Mesothelial cell of epicardium (in vitro differentiated cells): ENCODE measurements around the gene KLHL9. TPM values are rescaled to one million over a fixed set of nuclear protein-coding genes. Genes with fewer than 3 reads are reported as not detected.
A peak's percentile ranks its signal among the peaks of the same experiment; 100 is the strongest.
"Not testable (repeated sequence)": the region's sequence is repeated elsewhere in the genome, so short reads cannot be mapped to it uniquely, and the experiment has no call there.

Source experiments
- DNase-seq, 2 experiments: peaks; one replicate each; pipeline ENCODE4 v3.0.0; 2021; ENCODE audit warnings: low spot score in 2 of 2; ENCODE audit not compliant: unreplicated experiment in 2 of 2
- H3K27ac Mint-ChIP-seq: 2 replicates; pipeline ENCODE4 v1.8.0; 2021; ENCODE audit warnings: mixed read lengths
- H3K27me3 Mint-ChIP-seq: 2 replicates; pipeline ENCODE4 v1.8.0; 2021; ENCODE audit warnings: low read depth, mixed read lengths
- H3K36me3 Mint-ChIP-seq: 2 replicates; pipeline ENCODE4 v1.8.0; 2021; ENCODE audit warnings: mixed read lengths
- H3K4me1 Mint-ChIP-seq: 2 replicates; pipeline ENCODE4 v1.8.0; 2021; ENCODE audit warnings: mixed read lengths
- H3K4me3 Mint-ChIP-seq: 2 replicates; pipeline ENCODE4 v1.8.0; 2021; ENCODE audit warnings: mild to moderate bottlenecking, moderate library complexity, mixed read lengths
- H3K9me3 Mint-ChIP-seq: 2 replicates; pipeline ENCODE4 v1.8.0; 2021; ENCODE audit warnings: mixed read lengths
- total RNA-seq: library from RNA; stranded (reverse); gene quantifications from 3 replicates; pipeline ENCODE4 v1.2.1, GENCODE V29; 2021
- TF ChIP-seq, protein P1 (sequence below): fragments of 200-600 bp; sonication (generic); IDR thresholded peaks from one replicate; pipeline ENCODE4 v1.5.0; 2021; ENCODE audit warnings: antibody characterized with exemption; ENCODE audit not compliant: unreplicated experiment

KLHL9 gene, protein sequence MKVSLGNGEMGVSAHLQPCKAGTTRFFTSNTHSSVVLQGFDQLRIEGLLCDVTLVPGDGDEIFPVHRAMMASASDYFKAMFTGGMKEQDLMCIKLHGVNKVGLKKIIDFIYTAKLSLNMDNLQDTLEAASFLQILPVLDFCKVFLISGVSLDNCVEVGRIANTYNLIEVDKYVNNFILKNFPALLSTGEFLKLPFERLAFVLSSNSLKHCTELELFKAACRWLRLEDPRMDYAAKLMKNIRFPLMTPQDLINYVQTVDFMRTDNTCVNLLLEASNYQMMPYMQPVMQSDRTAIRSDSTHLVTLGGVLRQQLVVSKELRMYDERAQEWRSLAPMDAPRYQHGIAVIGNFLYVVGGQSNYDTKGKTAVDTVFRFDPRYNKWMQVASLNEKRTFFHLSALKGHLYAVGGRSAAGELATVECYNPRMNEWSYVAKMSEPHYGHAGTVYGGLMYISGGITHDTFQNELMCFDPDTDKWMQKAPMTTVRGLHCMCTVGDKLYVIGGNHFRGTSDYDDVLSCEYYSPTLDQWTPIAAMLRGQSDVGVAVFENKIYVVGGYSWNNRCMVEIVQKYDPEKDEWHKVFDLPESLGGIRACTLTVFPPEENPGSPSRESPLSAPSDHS
- 36.7 to 37.5 TPM (median 36.9 TPM) in 3 replicates for total RNA-seq

GRCh38 chr9:21334701-21335632, at the start of gene KLHL9:
Gene KLHL9 (minus strand): TSS chr9:21335404. CDS start chr9:21334859, 545 bp downstream.
- Mint-ChIP-seq H3K27me3 (peaks cover 2% of the 10 kb centered on the region), H3K36me3 (peaks cover 7% of the 10 kb centered on the region), H3K4me1 (peaks cover 50% of the 10 kb centered on the region)

DNA sequence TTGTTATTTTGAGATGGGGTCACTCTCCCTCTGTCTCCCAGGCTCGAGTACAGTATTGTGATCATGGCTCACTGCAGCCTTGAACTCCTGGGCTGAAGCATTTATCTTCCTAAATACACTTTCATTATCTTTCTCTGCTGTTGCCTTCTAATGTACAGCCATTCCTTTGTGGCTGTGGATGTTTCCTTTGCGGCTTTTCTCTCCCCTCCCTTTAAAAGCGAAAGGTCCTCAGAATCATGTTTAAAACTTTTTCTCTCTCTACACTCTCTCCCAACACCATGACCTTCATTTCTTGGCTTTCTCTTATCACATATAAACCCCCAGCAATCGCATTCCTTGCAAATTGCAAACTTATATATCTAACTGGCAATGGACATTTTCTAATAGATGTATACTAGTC, 48.4 kb upstream of the KLHL9 start:
- DNase-seq, result no peak
- Mint-ChIP-seq H3K36me3 (no peaks in the 10 kb centered on the region), H3K27ac (no peak overlapping the region), H3K4me1 (peaks cover 4% of the 10 kb centered on the region), H3K9me3 (peaks cover 6% of the 10 kb centered on the region), H3K27me3 (peaks cover 2% of the 10 kb centered on the region), H3K4me3 (no peak overlapping the region)
- TF ChIP-seq, protein P1, sequence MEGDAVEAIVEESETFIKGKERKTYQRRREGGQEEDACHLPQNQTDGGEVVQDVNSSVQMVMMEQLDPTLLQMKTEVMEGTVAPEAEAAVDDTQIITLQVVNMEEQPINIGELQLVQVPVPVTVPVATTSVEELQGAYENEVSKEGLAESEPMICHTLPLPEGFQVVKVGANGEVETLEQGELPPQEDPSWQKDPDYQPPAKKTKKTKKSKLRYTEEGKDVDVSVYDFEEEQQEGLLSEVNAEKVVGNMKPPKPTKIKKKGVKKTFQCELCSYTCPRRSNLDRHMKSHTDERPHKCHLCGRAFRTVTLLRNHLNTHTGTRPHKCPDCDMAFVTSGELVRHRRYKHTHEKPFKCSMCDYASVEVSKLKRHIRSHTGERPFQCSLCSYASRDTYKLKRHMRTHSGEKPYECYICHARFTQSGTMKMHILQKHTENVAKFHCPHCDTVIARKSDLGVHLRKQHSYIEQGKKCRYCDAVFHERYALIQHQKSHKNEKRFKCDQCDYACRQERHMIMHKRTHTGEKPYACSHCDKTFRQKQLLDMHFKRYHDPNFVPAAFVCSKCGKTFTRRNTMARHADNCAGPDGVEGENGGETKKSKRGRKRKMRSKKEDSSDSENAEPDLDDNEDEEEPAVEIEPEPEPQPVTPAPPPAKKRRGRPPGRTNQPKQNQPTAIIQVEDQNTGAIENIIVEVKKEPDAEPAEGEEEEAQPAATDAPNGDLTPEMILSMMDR, result no peak

More at GRCh38 chr9:21334701-21335632, at the start of gene KLHL9:
- Mint-ChIP-seq H3K27ac (peak within 1 kb of the TSS; percentile 97), H3K4me3 (peak within 1 kb of the TSS; percentile 88), H3K9me3 (no peaks in the 10 kb centered on the region)
- peak; percentile 86 to 91 for DNase-seq
- TF ChIP-seq, protein P1, result no peak

- Mint-ChIP-seq H3K36me3 (no peaks in the 10 kb centered on the region), H3K4me3 (no peak overlapping the region), H3K27me3 (peaks cover 2% of the 10 kb centered on the region), H3K4me1 (peaks cover 4% of the 10 kb centered on the region), H3K27ac (peak overlapping the region; percentile 39), H3K9me3 (peaks cover 9% of the 10 kb centered on the region)
- TF ChIP-seq, protein P1, result no peak
- DNase-seq, result no peak
These were observed 46.5 kb upstream of the KLHL9 start for GRCh38 chr9:21381448-21382339.

GRCh38 chr9:21371467-21371866, 36.3 kb upstream of the KLHL9 start:
- not testable (repeated sequence) for H3K36me3 Mint-ChIP-seq, H3K27me3 Mint-ChIP-seq, H3K4me1 Mint-ChIP-seq, DNase-seq, H3K4me3 Mint-ChIP-seq, H3K9me3 Mint-ChIP-seq, H3K27ac Mint-ChIP-seq

DNA sequence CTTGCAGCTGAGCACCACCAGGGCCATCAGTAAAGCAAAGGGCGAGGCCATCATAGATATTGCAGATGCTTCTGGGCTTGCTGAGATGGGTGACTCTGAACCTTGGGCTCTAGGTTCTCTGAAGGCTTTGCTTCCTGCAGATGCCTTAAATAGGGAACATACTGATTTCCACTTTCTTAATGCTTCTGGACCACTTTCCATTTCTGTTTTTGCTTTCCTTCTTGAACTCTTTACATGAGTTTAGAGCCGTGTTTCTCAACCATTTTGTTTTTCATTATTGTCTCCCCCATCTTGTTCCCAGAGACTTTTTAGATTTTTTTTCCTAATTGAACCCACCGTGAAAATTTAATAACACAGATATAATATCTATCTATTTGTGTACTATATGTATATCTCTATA, 32.8 kb upstream of the KLHL9 start, which contains the start of gene IFNA13:
TSS of gene IFNA13 (minus strand) at position 101 of the 400 bp plus-strand sequence. CDS start at position 54, 47 bp downstream.
- TF ChIP-seq, protein P1, result no peak
- Mint-ChIP-seq H3K27me3 (peaks cover 2% of the 10 kb centered on the region), H3K36me3 (no peaks in the 10 kb centered on the region), H3K4me3 (no peak within 1 kb of the TSS), H3K4me1 (no peaks in the 10 kb centered on the region), H3K27ac (no peak within 1 kb of the TSS), H3K9me3 (no peaks in the 10 kb centered on the region)
- no peak for DNase-seq

- H3K4me3 Mint-ChIP-seq, H3K4me1 Mint-ChIP-seq, H3K36me3 Mint-ChIP-seq, H3K9me3 Mint-ChIP-seq, H3K27me3 Mint-ChIP-seq, DNase-seq, H3K27ac Mint-ChIP-seq: not testable (repeated sequence)
These were observed 32.0 kb upstream of the KLHL9 start for GRCh38 chr9:21367169-21367568.
